HepG2 (cell line): ENCODE measurements around the gene MKNK1. TPM values are rescaled to one million over a fixed set of nuclear protein-coding genes. Genes with fewer than 3 reads are reported as not detected.

Experiments used
- ATAC-seq: fragments of 200-7000 bp; cut with Tn5 transposase; 3 replicates; pipeline ENCODE4 v1.9.1; 2020; ENCODE audit warnings: mild to moderate bottlenecking, moderate library complexity
- BruUV-seq: library from RNA; stranded (reverse); fragments of 400-500 nt; replicated peaks from 2 replicates; lab custom pipeline; 2021; lab: Mats Ljungman, UMichigan
- CTCF ChIA-PET: fragments of 300-600 bp; formaldehyde crosslinking; extraction: SDS; loops from one replicate; lab custom pipeline; 2021; ENCODE audit warnings: low total read pairs, inconsistent platforms, low intra/inter-chr PET ratio; lab: Yijun Ruan, JAX
- POLR2A ChIA-PET: fragments of 350-600 bp; sonication (Branson Sonifier 250); formaldehyde crosslinking; loops from one replicate; lab custom pipeline; 2020; ENCODE audit warnings: antibody characterized with exemption, inconsistent platforms; lab: Yijun Ruan, JAX
- DNase-seq: peaks from one replicate; pipeline ENCODE4 v3.0.0-alpha.2; 2015; ENCODE audit warnings: low spot score
- FAIRE-seq: peaks from 3 replicates; lab custom pipeline; 2011; peaks lifted over from hg19 to GRCh38; lab: Jason Lieb, UNC
- H2AFZ ChIP-seq: one replicate; pipeline ENCODE4 v1.6.1; 2011; ENCODE audit warnings: low read length, inconsistent platforms
- H3K27ac ChIP-seq: fragments of 300-600 bp; 3 replicates; pipeline ENCODE4 v1.8.0; 2011; ENCODE audit warnings: mixed run types, mild to moderate bottlenecking, mixed read lengths, low read length, inconsistent platforms; ENCODE audit not compliant: insufficient read depth; ENCODE audit errors: extremely low read length
- H3K27me3 ChIP-seq, 2 experiments: fragments of 200-600 bp in 1 of 2; 2 replicates in 1 of 2; 3 replicates in 1 of 2; pipeline versions ENCODE4 v1.6.0 to v1.8.0; 2011; ENCODE audit warnings: low read length in 2 of 2, mild to moderate bottlenecking in 2 of 2, moderate library complexity in 2 of 2, inconsistent platforms in 1 of 2; ENCODE audit not compliant: insufficient read depth in 2 of 2, control insufficient read depth in 1 of 2
- H3K36me3 ChIP-seq, 2 experiments: fragments of 200-600 bp in 1 of 2; replicated peaks in 1 of 2; 2 replicates in 1 of 2; 3 replicates in 1 of 2; pipeline versions ENCODE4 v1.5.1 to v1.8.0; 2011; ENCODE audit warnings: low read length in 2 of 2, inconsistent platforms in 1 of 2; ENCODE audit not compliant: insufficient read depth in 2 of 2, control insufficient read depth in 1 of 2
- H3K4me1 ChIP-seq: 2 replicates; pipeline ENCODE4 v1.5.1; 2012; ENCODE audit warnings: low read length, inconsistent platforms; ENCODE audit not compliant: insufficient read depth
- H3K4me2 ChIP-seq: 2 replicates; pipeline ENCODE4 v1.6.0; 2011; ENCODE audit warnings: low read depth, low read length, inconsistent platforms
- H3K4me3 ChIP-seq, 3 experiments: fragments of 200-600 bp in 1 of 3; sonication (generic), shearing (Covaris generic) in 1 of 3; replicated peaks in 1 of 3; 2 replicates each; pipeline ENCODE4 v1.5.1; 2011 to 2016; ENCODE audit warnings: low read length in 3 of 3, inconsistent platforms in 2 of 3, low read depth in 2 of 3, mild to moderate bottlenecking in 2 of 3, control low read depth in 1 of 3, mixed read lengths in 1 of 3; ENCODE audit not compliant: insufficient read depth in 1 of 3
- H3K79me2 ChIP-seq: one replicate; pipeline ENCODE4 v1.6.1; 2011; ENCODE audit warnings: low read length, inconsistent platforms; ENCODE audit not compliant: insufficient read depth
- H3K9ac ChIP-seq: 2 replicates; pipeline ENCODE4 v1.6.0; 2011; ENCODE audit warnings: mild to moderate bottlenecking, low read depth, low read length, inconsistent platforms; ENCODE audit not compliant: insufficient read depth
- H3K9me3 ChIP-seq: 2 replicates; pipeline ENCODE4 v1.5.1; 2012; ENCODE audit warnings: mild to moderate bottlenecking, low read length
- H4K20me1 ChIP-seq: 2 replicates; pipeline ENCODE4 v1.6.0; 2011; ENCODE audit warnings: inconsistent platforms, mild to moderate bottlenecking, low read length, moderate library complexity; ENCODE audit not compliant: insufficient read depth
- DPF2 ChIP-seq: sonication (generic); formaldehyde crosslinking; IDR thresholded peaks from 2 replicates; pipeline ENCODE4 v1.4.0; 2020; ENCODE audit warnings: mild to moderate bottlenecking, low read depth, missing genetic modification reagents, borderline replicate concordance
- KDM5A ChIP-seq: fragments of 200-600 bp; sonication (generic); IDR thresholded peaks from 2 replicates; pipeline ENCODE4 v1.7.0; 2018; ENCODE audit warnings: antibody characterized with exemption, mild to moderate bottlenecking, low read length, borderline replicate concordance
- KLF6 ChIP-seq: IDR thresholded peaks from 2 replicates; pipeline ENCODE4 v1.8.0; 2016; ENCODE audit warnings: missing biosample characterization, missing genetic modification reagents
- MBD4 ChIP-seq: IDR thresholded peaks from 2 replicates; pipeline ENCODE4 v1.6.1; 2012; ENCODE audit warnings: low read length, inconsistent platforms, borderline replicate concordance
- MZF1 ChIP-seq: sonication (generic); formaldehyde crosslinking; IDR thresholded peaks from 2 replicates; pipeline ENCODE4 v1.8.1; 2023; ENCODE audit warnings: mild to moderate bottlenecking, missing genetic modification reagents, borderline replicate concordance
- NFKB2 ChIP-seq: sonication (generic); formaldehyde crosslinking; IDR thresholded peaks from 2 replicates; pipeline ENCODE4 v1.4.0; 2020; ENCODE audit warnings: missing genetic modification reagents, borderline replicate concordance
- NFRKB ChIP-seq: fragments of 450-650 bp; IDR thresholded peaks from 2 replicates; pipeline ENCODE4 v1.6.1; 2017
- PRPF4 ChIP-seq: fragments of 200-400 bp; formaldehyde crosslinking; IDR thresholded peaks from 2 replicates; pipeline ENCODE4 v1.6.1; 2016; ENCODE audit warnings: low read length, low read depth; ENCODE audit not compliant: poor library complexity, severe bottlenecking
- SP4 ChIP-seq: sonication (generic); formaldehyde crosslinking; IDR thresholded peaks from 2 replicates; pipeline ENCODE4 v1.8.1; 2023; ENCODE audit warnings: mild to moderate bottlenecking, missing genetic modification reagents
- SRY ChIP-seq: sonication (generic); formaldehyde crosslinking; IDR thresholded peaks from 2 replicates; pipeline ENCODE4 v1.8.0; 2022; ENCODE audit warnings: mild to moderate bottlenecking, missing genetic modification reagents
- ZBTB8A ChIP-seq: sonication (generic); formaldehyde crosslinking; IDR thresholded peaks from 2 replicates; pipeline ENCODE4 v1.4.0; 2020; ENCODE audit warnings: mild to moderate bottlenecking, low read depth, missing genetic modification reagents, borderline replicate concordance
- ZFY ChIP-seq: sonication (generic); formaldehyde crosslinking; IDR thresholded peaks from 2 replicates; pipeline ENCODE4 v1.4.0; 2020; ENCODE audit warnings: missing genetic modification reagents
- ZMAT3 ChIP-seq: sonication (generic); formaldehyde crosslinking; conservative IDR thresholded peaks from 2 replicates; pipeline ENCODE4 v1.7.0; 2021; ENCODE audit warnings: missing genetic modification reagents
- ZNF263 ChIP-seq: sonication (generic); formaldehyde crosslinking; IDR thresholded peaks from 2 replicates; pipeline ENCODE4 v1.4.0; 2020; ENCODE audit warnings: missing genetic modification reagents
- ZNF337 ChIP-seq: sonication (generic); formaldehyde crosslinking; IDR thresholded peaks from 2 replicates; pipeline ENCODE4 v1.5.1; 2020; ENCODE audit warnings: missing genetic modification reagents, low read depth, mild to moderate bottlenecking, borderline replicate concordance
- WGBS: methylation state at CpG from one replicate; pipeline ENCODE4 v1.1.6; 2017; ENCODE audit warnings: low lambda C conversion rate; 5-methylcytosine and 5-hydroxymethylcytosine counted together
- in situ Hi-C: cut with HindIII; loops from 2 replicates; pipeline ENCODE4 v1.10.0; 2017; ENCODE audit warnings: low pct_unique_long_range_greater_than_20kb; ENCODE audit not compliant: extremely low pct_ligation_motif_present
- intact Hi-C: fragments of 100-400 bp; cut with micrococcal nuclease; formaldehyde crosslinking; loops from one replicate; pipeline ENCODE4 v1.10.0; 2022; ENCODE audit not compliant: unreplicated experiment
- polyA plus RNA-seq, 8 experiments: library from polyadenylated mRNA; depleted of rRNA in 3 of 8; stranded (reverse) in 7 of 8; unstranded in 1 of 8; fragments of >200 nt; fragmentation: Illumina TruSeq in 4 of 8; extraction: Trizol in 4 of 8; gene quantifications; 2 replicates each; pipeline versions ENCODE4 v1.2.1 to v1.2.3, GENCODE V29; 2011 to 2016; ENCODE audit warnings: low read depth in 4 of 8, missing spikeins in 1 of 8, mixed read lengths in 1 of 8; ENCODE audit not compliant: insufficient read depth in 1 of 8
- total RNA-seq, 5 experiments: library from RNA; depleted of rRNA; stranded (reverse); fragments of >200 nt; fragmentation: Illumina TruSeq; extraction: Trizol; gene quantifications; 2 replicates each; pipeline ENCODE4 v1.2.3, GENCODE V29; 2016; ENCODE audit warnings: low read depth in 1 of 5
- TF ChIP-seq, protein P1 (sequence below): IDR thresholded peaks from 2 replicates; pipeline ENCODE4 v1.6.1; 2016; ENCODE audit warnings: missing compliant biosample characterization, missing genetic modification reagents, borderline replicate concordance
- TF ChIP-seq, protein P2 (sequence below): sonication (generic); formaldehyde crosslinking; IDR thresholded peaks from 2 replicates; pipeline ENCODE4 v1.5.0; 2020; ENCODE audit warnings: missing genetic modification reagents
- TF ChIP-seq, protein P3 (sequence below): IDR thresholded peaks from 2 replicates; pipeline ENCODE4 v1.6.1; 2016; ENCODE audit warnings: low read depth, missing genetic modification reagents, missing compliant biosample characterization

MKNK1 gene
- total and polyA plus RNA-seq, 2 of the 13 experiments (the other 11 are each of a cell fraction or from before 2014, with no cell fraction given), result 18.5 to 24.1 TPM

DNA sequence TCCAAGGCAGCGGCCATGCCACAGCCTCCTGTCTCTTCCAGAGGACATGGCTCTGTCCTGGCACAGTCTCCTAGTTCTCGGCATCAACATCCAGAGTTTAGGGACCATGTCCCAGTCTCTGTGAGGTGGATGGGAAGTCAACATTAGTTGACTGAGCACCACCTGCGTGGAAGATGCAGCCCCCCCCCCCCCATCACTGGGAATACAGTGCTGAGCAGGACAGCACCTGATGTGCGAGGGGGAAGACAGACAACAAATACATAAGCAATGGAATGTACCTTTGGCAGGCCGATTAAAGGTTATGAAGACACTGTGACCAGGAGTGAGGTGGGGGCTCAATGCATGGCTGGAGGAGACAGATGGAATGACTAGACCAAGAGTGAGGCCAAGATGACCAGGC, 79.2 kb downstream of the MKNK1 start:
- intact Hi-C loops (no loop called here), in situ Hi-C loops (loop anchor here (5.0 kb wide), 2 partner anchors 48 to 78 kb away; no protein-coding TSS in a partner anchor)
- ChIA-PET POLR2A (no interaction called here), CTCF (no interaction called here)
- 64% methylated on average over 5 of the region's 5 CpGs for WGBS
- peaks cover 8% of the 10 kb centered on the region for H4K20me1 ChIP-seq
- H3K27me3 ChIP-seq, result peaks cover under 1 to 39% of the 10 kb centered on the region in 2 experiments; a peak in 3 of 5 replicates
- H3K4me2 ChIP-seq, result no peak overlapping the region
- no peak overlapping the region for H2AFZ ChIP-seq
- H3K27ac ChIP-seq, result no peak overlapping the region
- H3K36me3 ChIP-seq, result no peaks in the 10 kb centered on the region
- no peak overlapping the region for H3K9ac ChIP-seq
- no peak for TF ChIP-seq DPF2
- TF ChIP-seq ZNF337 (CRISPR knock-in tag), result no peak
- TF ChIP-seq NFKB2 (CRISPR knock-in tag), result no peak
- no peak for TF ChIP-seq ZFY (CRISPR knock-in tag)
- TF ChIP-seq, protein P1, sequence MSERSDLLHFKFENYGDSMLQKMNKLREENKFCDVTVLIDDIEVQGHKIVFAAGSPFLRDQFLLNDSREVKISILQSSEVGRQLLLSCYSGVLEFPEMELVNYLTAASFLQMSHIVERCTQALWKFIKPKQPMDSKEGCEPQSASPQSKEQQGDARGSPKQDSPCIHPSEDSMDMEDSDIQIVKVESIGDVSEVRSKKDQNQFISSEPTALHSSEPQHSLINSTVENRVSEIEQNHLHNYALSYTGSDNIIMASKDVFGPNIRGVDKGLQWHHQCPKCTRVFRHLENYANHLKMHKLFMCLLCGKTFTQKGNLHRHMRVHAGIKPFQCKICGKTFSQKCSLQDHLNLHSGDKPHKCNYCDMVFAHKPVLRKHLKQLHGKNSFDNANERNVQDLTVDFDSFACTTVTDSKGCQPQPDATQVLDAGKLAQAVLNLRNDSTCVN (CRISPR knock-in tag), result no peak
- no peak for TF ChIP-seq MZF1
- TF ChIP-seq SRY (CRISPR knock-in tag), result no peak
- TF ChIP-seq ZNF263, result no peak
- no peak for TF ChIP-seq KLF6 (CRISPR knock-in tag)
- TF ChIP-seq ZMAT3 (CRISPR knock-in tag), result no peak
- no peak for TF ChIP-seq SP4
- TF ChIP-seq, protein P2, sequence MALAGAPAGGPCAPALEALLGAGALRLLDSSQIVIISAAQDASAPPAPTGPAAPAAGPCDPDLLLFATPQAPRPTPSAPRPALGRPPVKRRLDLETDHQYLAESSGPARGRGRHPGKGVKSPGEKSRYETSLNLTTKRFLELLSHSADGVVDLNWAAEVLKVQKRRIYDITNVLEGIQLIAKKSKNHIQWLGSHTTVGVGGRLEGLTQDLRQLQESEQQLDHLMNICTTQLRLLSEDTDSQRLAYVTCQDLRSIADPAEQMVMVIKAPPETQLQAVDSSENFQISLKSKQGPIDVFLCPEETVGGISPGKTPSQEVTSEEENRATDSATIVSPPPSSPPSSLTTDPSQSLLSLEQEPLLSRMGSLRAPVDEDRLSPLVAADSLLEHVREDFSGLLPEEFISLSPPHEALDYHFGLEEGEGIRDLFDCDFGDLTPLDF, result no peak
- TF ChIP-seq, protein P3, sequence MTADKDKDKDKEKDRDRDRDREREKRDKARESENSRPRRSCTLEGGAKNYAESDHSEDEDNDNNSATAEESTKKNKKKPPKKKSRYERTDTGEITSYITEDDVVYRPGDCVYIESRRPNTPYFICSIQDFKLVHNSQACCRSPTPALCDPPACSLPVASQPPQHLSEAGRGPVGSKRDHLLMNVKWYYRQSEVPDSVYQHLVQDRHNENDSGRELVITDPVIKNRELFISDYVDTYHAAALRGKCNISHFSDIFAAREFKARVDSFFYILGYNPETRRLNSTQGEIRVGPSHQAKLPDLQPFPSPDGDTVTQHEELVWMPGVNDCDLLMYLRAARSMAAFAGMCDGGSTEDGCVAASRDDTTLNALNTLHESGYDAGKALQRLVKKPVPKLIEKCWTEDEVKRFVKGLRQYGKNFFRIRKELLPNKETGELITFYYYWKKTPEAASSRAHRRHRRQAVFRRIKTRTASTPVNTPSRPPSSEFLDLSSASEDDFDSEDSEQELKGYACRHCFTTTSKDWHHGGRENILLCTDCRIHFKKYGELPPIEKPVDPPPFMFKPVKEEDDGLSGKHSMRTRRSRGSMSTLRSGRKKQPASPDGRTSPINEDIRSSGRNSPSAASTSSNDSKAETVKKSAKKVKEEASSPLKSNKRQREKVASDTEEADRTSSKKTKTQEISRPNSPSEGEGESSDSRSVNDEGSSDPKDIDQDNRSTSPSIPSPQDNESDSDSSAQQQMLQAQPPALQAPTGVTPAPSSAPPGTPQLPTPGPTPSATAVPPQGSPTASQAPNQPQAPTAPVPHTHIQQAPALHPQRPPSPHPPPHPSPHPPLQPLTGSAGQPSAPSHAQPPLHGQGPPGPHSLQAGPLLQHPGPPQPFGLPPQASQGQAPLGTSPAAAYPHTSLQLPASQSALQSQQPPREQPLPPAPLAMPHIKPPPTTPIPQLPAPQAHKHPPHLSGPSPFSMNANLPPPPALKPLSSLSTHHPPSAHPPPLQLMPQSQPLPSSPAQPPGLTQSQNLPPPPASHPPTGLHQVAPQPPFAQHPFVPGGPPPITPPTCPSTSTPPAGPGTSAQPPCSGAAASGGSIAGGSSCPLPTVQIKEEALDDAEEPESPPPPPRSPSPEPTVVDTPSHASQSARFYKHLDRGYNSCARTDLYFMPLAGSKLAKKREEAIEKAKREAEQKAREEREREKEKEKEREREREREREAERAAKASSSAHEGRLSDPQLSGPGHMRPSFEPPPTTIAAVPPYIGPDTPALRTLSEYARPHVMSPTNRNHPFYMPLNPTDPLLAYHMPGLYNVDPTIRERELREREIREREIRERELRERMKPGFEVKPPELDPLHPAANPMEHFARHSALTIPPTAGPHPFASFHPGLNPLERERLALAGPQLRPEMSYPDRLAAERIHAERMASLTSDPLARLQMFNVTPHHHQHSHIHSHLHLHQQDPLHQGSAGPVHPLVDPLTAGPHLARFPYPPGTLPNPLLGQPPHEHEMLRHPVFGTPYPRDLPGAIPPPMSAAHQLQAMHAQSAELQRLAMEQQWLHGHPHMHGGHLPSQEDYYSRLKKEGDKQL (CRISPR knock-in tag), result no peak
- TF ChIP-seq KDM5A, result no peak
- no peak for TF ChIP-seq MBD4
- no peak for TF ChIP-seq NFRKB
- TF ChIP-seq ZBTB8A, result no peak
- TF ChIP-seq PRPF4, result no peak
- no peak for DNase-seq
- peaks cover 31% of the 10 kb centered on the region for H3K4me1 ChIP-seq
- no peaks in the 10 kb centered on the region for H3K79me2 ChIP-seq
- H3K9me3 ChIP-seq, result no peaks in the 10 kb centered on the region
- no peak for ATAC-seq
- no peak for FAIRE-seq
- H3K4me3 ChIP-seq, result no peak overlapping the region
- no TSS peak for BruUV-seq
